Activated CD8-positive, alpha-beta memory T cell treated with anti-CD3 and anti-CD28 coated beads for 48 hours (primary cell): ENCODE results near the gene AFF1.

Experiments used
- DNase-seq, 3 experiments: peaks; one replicate each; pipeline ENCODE4 v3.0.0-alpha.2; 2020; ENCODE audit warnings: low read depth in 2 of 3, low spot score in 2 of 3

The AFF1 gene

GRCh38 chr4:86918539-86919072, 16.2 kb upstream of the AFF1 start:
- DNase-seq = no peak

- DNase-seq = no peak
These were observed 15.1 kb upstream of the AFF1 start for GRCh38 chr4:86919561-86920223.

GRCh38 chr4:86921608-86922252, 13.1 kb upstream of the AFF1 start:
- no peak for DNase-seq

- DNase-seq = no peak
These were observed 10.0 kb upstream of the AFF1 start for GRCh38 chr4:86924811-86925210.

- no peak for DNase-seq
These were observed 8.2 kb upstream of the AFF1 start for GRCh38 chr4:86926435-86927086.

- no peak for DNase-seq
These were observed 6.9 kb upstream of the AFF1 start for GRCh38 chr4:86927843-86928395.

GRCh38 chr4:86928400-86929255, 6.2 kb upstream of the AFF1 start:
- DNase-seq = no peak

GRCh38 chr4:86934147-86934770, 552 bp upstream of the AFF1 start:
- no peak for DNase-seq

- DNase-seq = peak in 1 of 3 experiments; percentile 33
These were observed 698 bp downstream of the AFF1 start for GRCh38 chr4:86935566-86935852.

GRCh38 chr4:86935853-86936733, 1.3 kb downstream of the AFF1 start:
- DNase-seq = peak; percentile 51 to 58 (median 57)

- DNase-seq = no peak
These were observed 4.1 kb downstream of the AFF1 start for GRCh38 chr4:86938771-86939520.

GRCh38 chr4:86939729-86940575, 5.1 kb downstream of the AFF1 start:
- DNase-seq = no peak

GRCh38 chr4:86940920-86941460, 6.2 kb downstream of the AFF1 start:
- no peak for DNase-seq

- no peak for DNase-seq
These were observed 7.4 kb downstream of the AFF1 start for GRCh38 chr4:86942185-86942666.

GRCh38 chr4:86944964-86945781, 10.4 kb downstream of the AFF1 start:
- DNase-seq = no peak

- no peak for DNase-seq
These were observed 12.2 kb downstream of the AFF1 start for GRCh38 chr4:86946868-86947500.
